HL-60/S4 treated with retinoic acid at 250 ng/mL for 4 days and 3 days (cell line): Measurements from ENCODE around the gene HELZ.
"Not testable (repeated sequence)": the region's sequence is repeated elsewhere in the genome, so short reads cannot be mapped to it uniquely, and the experiment has no call there.

Experiments used
- in situ Hi-C: fragments of 300-500 bp; cut with MboI; formaldehyde crosslinking; loops from 2 replicates; pipeline ENCODE4 v1.7.0; 2022; ENCODE audit warnings: low sequenced_read_pairs

HELZ gene

GRCh38 chr17:67245073-67245693 lies at the start of gene HELZ:
Gene HELZ, minus strand, starts transcription at chr17:67245196. Its CDS starts 26,392 bp downstream, at chr17:67218804.
- in situ Hi-C loops: no loop called here

DNA sequence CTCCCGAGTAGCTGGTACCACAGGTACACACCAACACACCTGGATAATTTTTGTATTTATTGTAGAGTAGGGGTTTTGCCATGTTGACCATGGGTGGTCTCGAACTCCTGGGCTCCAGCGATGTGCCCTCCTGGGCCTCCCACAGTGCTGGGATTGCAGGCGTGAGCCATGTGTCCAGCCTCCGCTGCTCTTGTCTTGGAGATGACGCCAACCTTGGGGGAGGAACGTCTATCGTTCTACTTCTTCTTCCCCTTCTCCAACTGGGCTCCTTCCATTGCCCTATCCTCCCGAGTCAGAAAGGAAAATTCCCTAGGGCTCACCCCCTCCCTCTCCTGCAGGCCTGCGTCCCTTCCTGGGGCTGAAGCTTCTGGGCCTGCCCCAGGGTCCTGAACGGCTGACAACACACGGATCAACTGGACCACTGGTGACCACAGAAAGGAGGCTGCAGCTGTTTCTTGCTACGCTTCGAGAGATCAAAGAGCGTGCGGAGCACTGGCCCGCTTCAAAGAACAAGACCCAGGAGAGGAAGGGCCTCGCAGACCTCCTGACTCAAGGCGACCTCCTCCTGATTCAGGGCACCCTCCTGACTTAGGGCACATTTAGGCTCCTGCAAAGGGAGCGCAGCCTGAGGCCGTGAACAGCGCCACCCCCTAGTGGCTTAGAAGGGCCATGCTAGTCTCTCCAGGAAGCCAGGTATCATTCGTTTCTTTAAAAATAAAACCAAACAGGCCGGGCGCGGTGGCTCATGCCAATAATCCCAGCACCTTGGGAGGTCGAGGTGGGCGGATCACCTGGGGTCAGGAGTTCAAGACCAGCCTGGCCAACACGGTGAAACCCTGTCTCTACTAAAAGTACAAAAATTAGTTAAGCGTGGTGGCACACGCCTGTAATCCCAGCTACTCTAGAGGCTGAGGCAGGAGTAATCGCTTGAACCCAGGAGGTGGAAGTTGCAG lies 48.5 kb upstream of the HELZ start:
- in situ Hi-C loops: no loop called here

GRCh38 chr17:67290711-67291291 lies 45.8 kb upstream of the HELZ start:
- in situ Hi-C loops: no loop called here

- in situ Hi-C loops: no loop called here
Measured at GRCh38 chr17:67290244-67290643, 45.2 kb upstream of the HELZ start.

- in situ Hi-C loops: no loop called here
Measured at GRCh38 chr17:67289181-67289876, 44.3 kb upstream of the HELZ start.

DNA sequence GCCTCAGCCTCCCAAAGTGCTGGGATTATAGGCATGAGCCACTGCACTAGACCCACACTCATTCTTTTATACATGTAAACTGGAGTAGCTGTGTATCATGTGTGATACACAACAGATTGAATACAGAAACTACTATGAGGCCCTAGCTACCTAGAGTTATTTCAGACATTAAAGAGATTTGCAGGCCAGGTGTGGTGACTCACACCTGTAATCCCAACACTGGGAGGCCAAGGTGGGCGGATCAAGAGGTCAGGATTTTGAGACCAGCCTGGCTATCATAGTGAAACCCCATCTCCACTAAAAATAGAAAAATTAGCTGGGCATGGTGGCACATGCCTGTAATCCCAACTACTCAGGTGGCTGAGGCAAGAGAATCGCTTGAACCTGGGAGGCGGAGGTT lies 41.8 kb upstream of the HELZ start:
- in situ Hi-C loops: not testable (repeated sequence)

DNA sequence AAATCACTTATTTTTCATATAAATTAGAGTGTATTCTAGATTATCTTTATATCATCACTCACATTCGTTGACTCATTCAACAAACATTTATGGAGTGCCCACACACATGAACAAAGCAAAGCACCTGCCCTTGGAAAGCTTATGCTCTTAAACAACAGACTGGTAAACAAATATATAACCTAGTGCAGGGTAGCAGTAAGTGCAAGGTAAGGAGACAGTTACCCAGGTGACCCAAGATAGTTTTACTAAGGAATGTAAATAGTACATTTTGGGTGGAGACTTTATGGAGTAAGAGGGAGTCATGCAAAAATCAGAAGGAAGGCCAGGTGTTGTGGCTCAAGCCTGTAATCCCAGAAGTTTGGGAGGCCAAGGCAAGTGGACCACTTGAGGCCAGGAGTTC lies 40.4 kb upstream of the HELZ start:
- in situ Hi-C loops: no loop called here

GRCh38 chr17:67283731-67284516 lies 38.9 kb upstream of the HELZ start:
- in situ Hi-C loops: no loop called here

- in situ Hi-C loops: no loop called here
Measured at GRCh38 chr17:67281743-67282142, 36.7 kb upstream of the HELZ start.

DNA sequence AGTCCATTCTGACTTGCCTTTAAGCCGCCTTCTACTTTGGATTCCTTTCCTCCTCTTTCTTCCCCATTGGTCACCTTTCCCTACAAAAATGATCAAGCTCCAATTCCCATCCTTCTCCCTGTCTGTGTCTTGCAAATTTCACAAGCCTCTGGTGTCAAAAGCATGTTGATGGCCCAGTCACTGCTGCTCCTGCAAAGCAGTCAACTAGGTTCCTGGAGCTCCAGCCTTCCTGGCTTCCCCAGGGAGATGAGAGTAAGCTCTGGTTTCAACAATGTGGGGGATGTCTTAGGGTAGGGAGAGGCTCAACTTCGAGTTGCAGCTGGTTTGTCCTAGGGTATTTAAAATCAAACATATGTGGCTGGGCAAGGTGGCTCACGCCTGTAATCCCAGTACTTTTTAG lies 36.1 kb upstream of the HELZ start:
- in situ Hi-C loops: no loop called here

DNA sequence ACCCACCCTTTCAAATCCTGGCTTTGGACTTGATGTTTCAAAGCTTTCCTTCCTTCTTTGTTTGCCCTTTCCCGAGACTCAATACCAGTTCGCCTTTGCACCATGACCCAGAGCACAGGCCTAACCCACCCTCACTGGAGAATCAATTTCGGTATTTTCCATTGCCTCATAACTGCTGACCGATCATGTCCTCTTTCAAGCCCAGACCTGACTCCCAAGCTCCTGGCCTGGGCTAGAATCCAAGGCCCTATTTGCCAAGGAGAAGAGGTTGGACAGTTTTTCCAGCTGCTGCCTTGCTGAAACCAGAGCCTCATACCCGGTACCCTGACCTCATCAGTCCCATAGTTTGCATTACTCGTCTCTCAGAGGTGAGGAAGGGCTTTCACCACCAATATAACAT lies 35.3 kb upstream of the HELZ start:
- in situ Hi-C loops: no loop called here

DNA sequence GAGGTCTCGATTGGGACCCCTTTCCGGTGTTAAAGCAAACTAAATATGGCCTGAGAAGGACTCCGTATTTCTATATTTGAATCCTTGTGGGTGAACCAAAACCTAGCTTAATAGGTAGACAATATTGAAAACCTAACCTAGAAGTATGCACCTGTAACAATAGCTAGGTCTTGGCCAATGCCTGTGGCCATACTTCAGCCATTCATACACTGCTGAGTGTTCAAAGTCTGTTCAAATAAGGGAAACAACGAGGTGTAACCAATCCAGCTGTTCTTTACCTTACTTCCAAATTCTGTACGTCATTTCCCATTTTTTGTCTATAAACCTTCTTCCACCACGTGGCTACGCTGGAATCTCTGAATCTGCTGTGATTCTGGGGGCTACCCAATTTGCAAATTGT lies 34.1 kb upstream of the HELZ start:
- in situ Hi-C loops: no loop called here

DNA sequence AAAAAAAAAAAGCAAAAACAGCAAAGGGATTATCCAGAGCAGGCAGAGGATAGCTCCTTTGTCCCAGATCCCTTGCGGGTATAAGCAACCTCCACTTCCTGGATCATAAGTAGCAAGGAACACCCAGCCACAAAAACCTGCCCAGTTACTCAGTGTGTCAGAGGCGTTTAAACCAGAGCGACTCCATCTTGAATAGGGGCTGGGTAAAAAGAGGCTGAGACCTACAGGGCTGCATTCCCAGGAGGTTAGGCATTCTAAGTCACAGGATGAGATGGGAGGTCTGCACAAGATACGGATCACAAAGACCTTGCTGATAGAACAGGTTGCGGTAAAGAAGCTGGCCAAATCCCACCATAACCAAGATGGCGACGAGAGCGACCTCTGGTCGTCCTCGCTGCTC lies 33.4 kb upstream of the HELZ start:
- in situ Hi-C loops: no loop called here

GRCh38 chr17:67276075-67276474 lies 31.1 kb upstream of the HELZ start:
- in situ Hi-C loops: no loop called here

- in situ Hi-C loops: no loop called here
Measured at GRCh38 chr17:67274466-67274865, 29.5 kb upstream of the HELZ start.

GRCh38 chr17:67273900-67274299 lies 28.9 kb upstream of the HELZ start:
- in situ Hi-C loops: no loop called here

DNA sequence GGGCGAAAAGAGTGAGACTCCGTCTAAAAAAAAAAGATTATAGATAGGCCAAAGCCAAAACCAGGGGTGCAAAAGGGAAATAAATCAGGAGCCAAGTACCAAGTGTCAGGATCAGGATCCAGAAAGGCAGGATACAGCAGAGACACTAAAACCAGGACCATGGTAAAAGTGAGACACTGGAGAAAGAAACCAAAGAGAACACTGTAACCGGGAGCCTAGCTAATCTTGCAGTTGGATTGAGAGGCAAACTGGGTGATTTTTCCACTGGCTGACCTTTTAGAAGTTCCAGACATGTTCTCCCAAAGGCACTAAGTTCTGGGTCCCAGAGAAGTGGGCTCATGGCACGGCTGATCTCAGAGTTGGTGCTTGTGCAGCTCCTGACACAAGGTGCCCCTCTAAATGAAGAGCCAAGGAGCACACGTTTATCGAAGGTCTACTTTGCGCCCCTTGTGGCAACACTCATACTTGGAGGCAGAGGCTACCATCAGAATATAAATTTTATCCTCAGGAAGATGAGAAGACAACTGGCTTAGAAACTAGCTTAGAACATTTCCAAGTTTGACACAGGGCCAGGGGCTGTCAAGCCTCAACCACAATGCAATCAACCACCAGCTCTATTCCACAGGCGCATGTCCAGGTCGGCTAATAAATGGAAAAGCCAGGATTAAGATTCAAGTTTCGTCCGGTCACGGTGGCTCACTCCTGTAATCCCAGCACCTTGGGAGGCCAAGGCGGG lies 27.5 kb upstream of the HELZ start:
- in situ Hi-C loops: no loop called here

GRCh38 chr17:67271187-67271586 lies 26.2 kb upstream of the HELZ start:
- in situ Hi-C loops: not testable (repeated sequence)

GRCh38 chr17:67270416-67270815 lies 25.4 kb upstream of the HELZ start:
- in situ Hi-C loops: no loop called here

GRCh38 chr17:67266496-67266895 lies 21.5 kb upstream of the HELZ start:
- in situ Hi-C loops: no loop called here
